Measurements from ENCODE around the gene KLHL17.

KLHL17 gene

GRCh38 chr1:927234-927633, 33.1 kb upstream of the KLHL17 start:
- TF ChIP-seq CTCF (IDR thresholded peaks at IDR 0.05; ENCODE audit: borderline replicate concordance, control extremely low read depth, extremely low read depth, insufficient read depth, missing control alignments): no peak
- DNase-seq (ENCODE audit: low spot score): no peak
- in situ Hi-C loops (cut with MboI; ENCODE audit: low sequenced_read_pairs, unreplicated experiment): no loop called here

GRCh38 chr1:927748-928147, 32.6 kb upstream of the KLHL17 start:
- DNase-seq (ENCODE audit: low spot score): no peak
- no peak for TF ChIP-seq CTCF (IDR thresholded peaks at IDR 0.05; ENCODE audit: borderline replicate concordance, control extremely low read depth, extremely low read depth, insufficient read depth, missing control alignments)
- in situ Hi-C loops (cut with MboI; ENCODE audit: low sequenced_read_pairs, unreplicated experiment): no loop called here

GRCh38 chr1:928825-929661, 31.3 kb upstream of the KLHL17 start:
- in situ Hi-C loops (cut with MboI; ENCODE audit: low sequenced_read_pairs, unreplicated experiment): no loop called here
- no peak for DNase-seq (ENCODE audit: low spot score)
- no peak for TF ChIP-seq CTCF (IDR thresholded peaks at IDR 0.05; ENCODE audit: borderline replicate concordance, control extremely low read depth, extremely low read depth, insufficient read depth, missing control alignments)

GRCh38 chr1:929712-930632, 30.4 kb upstream of the KLHL17 start:
- in situ Hi-C loops (cut with MboI; ENCODE audit: low sequenced_read_pairs, unreplicated experiment): no loop called here
- no peak for TF ChIP-seq CTCF (IDR thresholded peaks at IDR 0.05; ENCODE audit: borderline replicate concordance, control extremely low read depth, extremely low read depth, insufficient read depth, missing control alignments)

GRCh38 chr1:930633-931138, 29.7 kb upstream of the KLHL17 start:
- DNase-seq (ENCODE audit: low spot score): no peak
- in situ Hi-C loops (cut with MboI; ENCODE audit: low sequenced_read_pairs, unreplicated experiment): no loop called here
- no peak for TF ChIP-seq CTCF (IDR thresholded peaks at IDR 0.05; ENCODE audit: borderline replicate concordance, control extremely low read depth, extremely low read depth, insufficient read depth, missing control alignments)

More at GRCh38 chr1:929712-930632, 30.4 kb upstream of the KLHL17 start:
- no peak for DNase-seq (ENCODE audit: low spot score)

GRCh38 chr1:931380-932172, 28.8 kb upstream of the KLHL17 start:
- no peak for DNase-seq (ENCODE audit: low spot score)
- no peak for TF ChIP-seq CTCF (IDR thresholded peaks at IDR 0.05; ENCODE audit: borderline replicate concordance, control extremely low read depth, extremely low read depth, insufficient read depth, missing control alignments)
- in situ Hi-C loops (cut with MboI; ENCODE audit: low sequenced_read_pairs, unreplicated experiment): no loop called here
